ENCODE measurements around the gene KCNH4. TPM values are rescaled to one million over a fixed set of nuclear protein-coding genes. Genes with fewer than 3 reads are reported as not detected.

The KCNH4 gene
- total RNA-seq, 1 experiment from 2014 or later: not detected

- no peak for DNase-seq (ENCODE audit: low read depth)
Measured at GRCh38 chr17:42136654-42137051, 44.3 kb downstream of the KCNH4 start.

- DNase-seq (ENCODE audit: low read depth): peak; percentile 76
Measured at GRCh38 chr17:42135664-42136653, 45.0 kb downstream of the KCNH4 start.

- no peak for DNase-seq (ENCODE audit: low read depth)
Measured at GRCh38 chr17:42135151-42135550, 45.8 kb downstream of the KCNH4 start.

- DNase-seq (ENCODE audit: low read depth): peak; percentile 34
Measured at GRCh38 chr17:42133461-42134041, 47.4 kb downstream of the KCNH4 start.

- peak; percentile 94 for DNase-seq (ENCODE audit: low read depth)
Measured at GRCh38 chr17:42132941-42133340, 48.0 kb downstream of the KCNH4 start.

- DNase-seq (ENCODE audit: low read depth): peak; percentile 27
Measured at GRCh38 chr17:42131981-42132432, 48.9 kb downstream of the KCNH4 start.

- no peak for DNase-seq (ENCODE audit: low read depth)
Measured at GRCh38 chr17:42131232-42131631, 49.7 kb downstream of the KCNH4 start.

GRCh38 chr17:42130310-42130936, 50.5 kb downstream of the KCNH4 start:
- no peak for DNase-seq (ENCODE audit: low read depth)

- DNase-seq (ENCODE audit: low read depth): no peak
Measured at GRCh38 chr17:42129109-42129837, 51.7 kb downstream of the KCNH4 start.

- DNase-seq (ENCODE audit: low read depth): no peak
Measured at GRCh38 chr17:42127414-42127813, 53.5 kb downstream of the KCNH4 start.

- DNase-seq (ENCODE audit: low read depth): no peak
Measured at GRCh38 chr17:42126836-42127235, 54.1 kb downstream of the KCNH4 start.

- no peak for DNase-seq (ENCODE audit: low read depth)
Measured at GRCh38 chr17:42125565-42125964, 55.4 kb downstream of the KCNH4 start.

- no peak for DNase-seq (ENCODE audit: low read depth)
Measured at GRCh38 chr17:42124256-42124655, 56.7 kb downstream of the KCNH4 start.

GRCh38 chr17:42122371-42123303, 58.3 kb downstream of the KCNH4 start, which contains the start of gene HSPB9:
Gene HSPB9 (plus strand): TSS chr17:42122804. CDS start chr17:42122851, 47 bp downstream.
- no peak for DNase-seq (ENCODE audit: low read depth)

GRCh38 chr17:42120770-42121769, 59.9 kb downstream of the KCNH4 start, which contains the start of gene KAT2A:
Gene KAT2A (minus strand): TSS chr17:42121367. CDS start chr17:42121304, 63 bp downstream.
- DNase-seq (ENCODE audit: low read depth): peak; percentile 83

GRCh38 chr17:42120161-42120769, 60.7 kb downstream of the KCNH4 start:
- DNase-seq (ENCODE audit: low read depth): no peak

- no peak for DNase-seq (ENCODE audit: low read depth)
Measured at GRCh38 chr17:42119301-42119700, 61.6 kb downstream of the KCNH4 start.

GRCh38 chr17:42118545-42118944, 62.4 kb downstream of the KCNH4 start:
- DNase-seq (ENCODE audit: low read depth): peak; percentile 52

GRCh38 chr17:42118126-42118510, 62.8 kb downstream of the KCNH4 start:
- no peak for DNase-seq (ENCODE audit: low read depth)

Measured in M059J (cell line).